Natural killer cell treated with Interleukin-12 subunit alpha and Interleukin-12 subunit beta and Interleukin-15 and Interleukin-18, amount 100 ng/mL, for 72 hours (primary cell): ENCODE measurements around the gene P2RY8. TPM values are rescaled to one million over a fixed set of nuclear protein-coding genes. Genes with fewer than 3 reads are reported as not detected.
A peak's percentile ranks its signal among the peaks of the same experiment; 100 is the strongest.

ENCODE experiments used
- ATAC-seq, 2 donors: fragments of 150-1000 bp; cut with Tn5 transposase in 1 of 2; sonication (Bioruptor Pico), chemical (Tn5 transposase) in 1 of 2; 2 replicates each; pipeline ENCODE4 v1.10.0; 2021
- DNase-seq: peaks from one replicate; pipeline ENCODE4 v3.0.0; 2022; ENCODE audit warnings: low spot score
- H3K27ac Mint-ChIP-seq, 2 donors: 1 replicate in 1 of 2; 2 replicates in 1 of 2; pipeline ENCODE4 v1.8.0; 2022; ENCODE audit warnings: mixed read lengths in 2 of 2, mild to moderate bottlenecking in 1 of 2, moderate library complexity in 1 of 2
- H3K27me3 Mint-ChIP-seq, 2 donors: 1 replicate in 1 of 2; 2 replicates in 1 of 2; pipeline ENCODE4 v1.8.0; 2022; ENCODE audit warnings: mixed read lengths in 2 of 2
- H3K36me3 Mint-ChIP-seq: one replicate; pipeline ENCODE4 v1.8.0; 2022; ENCODE audit warnings: mixed read lengths
- H3K4me1 Mint-ChIP-seq, 2 donors: 1 replicate in 1 of 2; 2 replicates in 1 of 2; pipeline ENCODE4 v1.8.0; 2022; ENCODE audit warnings: low read depth in 2 of 2, mixed read lengths in 2 of 2, mild to moderate bottlenecking in 1 of 2
- H3K4me3 Mint-ChIP-seq: one replicate; pipeline ENCODE4 v1.8.0; 2022; ENCODE audit warnings: mixed read lengths
- H3K9me3 Mint-ChIP-seq: 2 replicates; pipeline ENCODE4 v1.8.0; 2022; ENCODE audit warnings: mixed read lengths
- total RNA-seq, 2 donors: library from RNA; stranded (reverse); gene quantifications; one replicate each; pipeline ENCODE4 v1.2.3, GENCODE V29; 2022

Gene P2RY8
- total RNA-seq, 2 donors from 2014 or later: 19.5 to 59.1 TPM

DNA sequence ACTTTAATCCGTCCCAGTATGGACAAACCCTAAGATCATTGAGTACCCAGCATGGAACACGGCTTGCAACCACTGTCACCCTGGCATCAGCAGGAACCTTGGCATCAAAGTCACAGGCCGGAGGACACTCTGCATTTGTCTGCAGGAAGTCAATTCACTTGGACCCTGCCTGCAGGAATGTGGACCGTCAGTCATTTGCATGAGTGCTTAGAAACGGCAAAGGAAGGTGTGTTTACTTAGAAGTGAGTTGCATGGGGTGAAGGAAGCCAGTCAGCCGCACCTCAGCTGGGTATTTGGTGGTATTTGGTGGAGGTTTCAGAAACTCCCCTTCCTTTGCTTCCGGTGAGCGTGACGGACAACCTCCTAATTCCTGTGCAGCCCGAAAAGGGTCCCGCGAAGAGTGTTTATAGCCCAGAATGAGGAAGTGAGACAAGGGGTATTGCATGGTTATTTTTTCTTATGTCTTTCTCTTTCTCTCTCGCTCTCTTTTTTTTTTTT lies 15.5 kb downstream of the P2RY8 start:
- Mint-ChIP-seq H3K27ac (peak overlapping the region; percentile 77 to 83), H3K4me3 (peak overlapping the region; percentile 79), H3K36me3 (peaks cover 25% of the 10 kb centered on the region), H3K4me1 (peaks cover 47 to 48% of the 10 kb centered on the region in 2 donors), H3K27me3 (no peaks in the 10 kb centered on the region), H3K9me3 (no peaks in the 10 kb centered on the region)
- ATAC-seq: peak; percentile 93 to 94
- DNase-seq: peak; percentile 77

DNA sequence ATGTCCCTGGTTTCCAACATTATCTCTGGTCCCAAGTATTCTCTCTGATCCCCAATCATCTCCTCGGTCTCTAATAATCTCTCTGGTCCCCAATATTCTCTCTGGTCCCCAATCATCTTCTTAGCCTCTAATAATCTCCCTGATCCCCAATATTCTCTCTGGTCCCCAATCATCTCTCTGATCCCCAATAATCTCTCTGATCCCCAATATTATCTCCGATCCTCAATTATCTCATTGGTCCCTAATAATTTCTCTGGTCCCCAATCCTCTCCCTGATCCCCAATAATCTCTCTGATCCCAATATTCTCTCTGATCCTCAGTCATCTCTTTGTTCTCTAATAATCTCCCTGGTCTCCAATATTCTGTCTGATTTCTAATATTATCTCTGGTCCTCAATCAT lies 16.6 kb downstream of the P2RY8 start:
- peaks cover 25% of the 10 kb centered on the region for H3K36me3 Mint-ChIP-seq
- no peaks in the 10 kb centered on the region for H3K9me3 Mint-ChIP-seq
- peak overlapping the region; percentile 77 to 83 for H3K27ac Mint-ChIP-seq
- ATAC-seq (no peak), DNase-seq (no peak)
- no peaks in the 10 kb centered on the region for H3K27me3 Mint-ChIP-seq
- H3K4me3 Mint-ChIP-seq: peak overlapping the region; percentile 25
- H3K4me1 Mint-ChIP-seq: peaks cover 50% of the 10 kb centered on the region in 2 donors

DNA sequence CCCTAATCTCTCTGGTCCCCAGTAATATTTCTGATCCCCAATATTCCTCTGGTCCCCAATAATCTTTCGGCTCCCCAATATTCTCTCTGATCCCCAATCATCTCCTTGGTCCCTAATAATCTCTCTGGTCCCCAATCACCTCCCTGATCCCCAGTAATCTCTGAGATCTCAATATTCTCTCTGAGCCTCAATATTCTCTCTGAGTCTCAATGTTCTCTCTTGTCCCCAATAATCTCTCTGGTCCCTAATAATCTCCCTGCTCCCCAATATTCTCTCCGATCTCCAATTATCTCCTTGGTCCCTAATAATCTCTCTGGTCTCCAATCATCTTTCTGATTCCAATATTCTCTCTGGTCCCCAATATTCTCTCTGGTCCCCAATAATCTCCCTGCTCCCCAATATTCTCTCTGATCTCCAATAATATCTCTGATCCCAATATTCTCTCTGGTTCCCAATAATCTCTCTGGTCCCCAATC lies 17.9 kb downstream of the P2RY8 start:
- peak overlapping the region; percentile 77 to 83 for H3K27ac Mint-ChIP-seq
- no peaks in the 10 kb centered on the region for H3K9me3 Mint-ChIP-seq
- H3K4me3 Mint-ChIP-seq: peak overlapping the region; percentile 11
- DNase-seq: no peak
- H3K36me3 Mint-ChIP-seq: peaks cover 25% of the 10 kb centered on the region
- H3K27me3 Mint-ChIP-seq: no peaks in the 10 kb centered on the region
- peaks cover 50% of the 10 kb centered on the region in 2 donors for H3K4me1 Mint-ChIP-seq
- no peak for ATAC-seq

DNA sequence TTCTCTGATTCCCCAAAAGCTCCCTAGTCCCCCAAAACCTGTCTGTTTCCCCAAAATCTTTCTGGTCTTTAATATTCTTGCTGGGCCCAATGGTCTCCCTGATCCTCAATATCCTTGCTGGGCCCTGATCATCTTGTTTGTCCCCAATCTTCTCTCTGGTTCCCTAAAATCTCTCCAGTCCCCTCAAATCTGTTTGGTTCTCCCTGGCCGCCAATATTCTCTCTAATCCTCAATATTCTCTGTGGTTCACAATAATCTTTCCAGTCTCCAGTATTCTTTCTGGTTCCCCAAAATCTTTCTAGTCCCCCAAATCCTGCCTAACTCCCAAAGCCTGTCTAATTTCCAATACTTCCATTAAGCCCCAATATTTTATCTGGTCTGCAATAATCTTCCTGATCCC lies 18.5 kb downstream of the P2RY8 start:
- peak overlapping the region; percentile 11 for H3K4me3 Mint-ChIP-seq
- no peaks in the 10 kb centered on the region for H3K9me3 Mint-ChIP-seq
- peaks cover 50% of the 10 kb centered on the region in 2 donors for H3K4me1 Mint-ChIP-seq
- ATAC-seq (no peak), DNase-seq (no peak)
- peaks cover 30% of the 10 kb centered on the region for H3K36me3 Mint-ChIP-seq
- H3K27me3 Mint-ChIP-seq: no peaks in the 10 kb centered on the region
- H3K27ac Mint-ChIP-seq: peak overlapping the region; percentile 77 to 83

DNA sequence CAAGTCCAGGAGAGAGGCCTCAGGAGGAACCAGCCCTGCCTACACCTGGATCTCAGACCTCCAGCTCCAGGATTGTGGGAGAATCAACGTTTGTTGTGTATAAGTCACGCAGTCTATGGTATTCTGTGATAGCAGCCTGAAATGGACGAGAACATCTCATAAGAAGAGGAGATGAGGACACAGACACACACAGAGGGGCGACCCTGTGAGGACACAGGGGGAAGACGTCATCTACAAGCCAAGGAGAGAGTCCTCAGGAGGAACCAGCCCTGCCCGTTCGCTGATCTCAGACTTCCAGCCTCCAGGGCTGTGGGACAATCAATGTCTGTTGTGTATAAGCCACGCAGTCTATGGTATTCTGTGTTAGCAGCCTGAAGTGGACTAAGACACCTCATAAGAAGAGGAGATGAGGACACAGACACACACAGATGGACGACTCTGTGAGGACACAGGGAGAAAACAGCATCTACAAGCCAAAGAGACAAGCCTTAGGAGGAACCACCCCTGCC lies 20.3 kb downstream of the P2RY8 start:
- no peak for ATAC-seq
- H3K4me3 Mint-ChIP-seq: no peak overlapping the region
- H3K27ac Mint-ChIP-seq: peak overlapping the region; percentile 40 to 43
- peaks cover 45 to 46% of the 10 kb centered on the region in 2 donors for H3K4me1 Mint-ChIP-seq
- no peak for DNase-seq
- peaks cover 39% of the 10 kb centered on the region for H3K36me3 Mint-ChIP-seq
- H3K27me3 Mint-ChIP-seq: no peaks in the 10 kb centered on the region
- H3K9me3 Mint-ChIP-seq: no peaks in the 10 kb centered on the region

DNA sequence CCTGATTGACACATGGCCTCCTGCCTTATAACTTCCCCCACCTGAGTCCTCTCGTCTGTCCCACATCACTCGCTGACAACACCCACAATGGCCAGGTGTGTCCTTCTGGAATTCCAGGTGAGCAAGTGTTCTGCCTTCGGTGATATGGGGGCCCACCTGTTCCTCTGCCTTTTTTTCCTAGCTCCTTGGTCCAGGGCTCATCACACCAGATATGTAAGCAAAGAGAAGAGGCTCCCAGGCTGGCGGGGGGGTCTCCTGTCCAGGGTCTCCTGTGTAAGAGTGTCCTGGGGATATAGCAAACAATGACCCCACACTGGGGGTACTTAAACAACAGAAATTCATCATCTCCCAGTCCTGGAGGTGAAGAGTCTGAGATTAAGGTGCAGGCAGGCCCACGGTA lies 25.2 kb downstream of the P2RY8 start:
- no peak for DNase-seq
- Mint-ChIP-seq H3K9me3 (no peaks in the 10 kb centered on the region), H3K4me3 (no peak overlapping the region), H3K4me1 (peaks cover 12 to 20% of the 10 kb centered on the region in 2 donors), H3K27ac (peak overlapping the region in 1 of 2 donors; percentile 34), H3K27me3 (no peaks in the 10 kb centered on the region), H3K36me3 (peaks cover 18% of the 10 kb centered on the region)
- ATAC-seq: no peak

DNA sequence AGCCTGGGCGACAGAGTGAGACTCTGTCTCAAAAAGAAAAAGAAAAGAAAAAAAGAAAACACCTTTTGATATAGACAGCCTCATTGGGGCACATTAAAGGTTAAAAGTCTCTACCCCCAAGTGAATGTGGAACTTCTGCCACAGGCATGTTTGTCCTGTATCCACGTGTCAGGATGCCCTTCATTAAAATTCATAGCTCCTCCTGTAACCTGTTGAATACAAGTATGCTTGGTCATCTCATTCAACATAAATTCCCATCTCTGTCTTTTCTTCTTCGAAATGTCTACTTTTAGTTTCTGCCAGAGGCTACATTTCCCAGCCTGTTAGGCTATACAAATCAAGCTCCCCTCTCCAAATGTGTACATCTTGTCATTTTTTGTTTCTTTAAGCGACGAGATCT lies 25.8 kb downstream of the P2RY8 start:
- Mint-ChIP-seq H3K27me3 (no peaks in the 10 kb centered on the region), H3K36me3 (peaks cover 18% of the 10 kb centered on the region), H3K4me1 (peaks cover 6 to 14% of the 10 kb centered on the region in 2 donors), H3K27ac (peak overlapping the region in 1 of 2 donors; percentile 34), H3K9me3 (no peaks in the 10 kb centered on the region), H3K4me3 (no peak overlapping the region)
- DNase-seq: no peak
- no peak for ATAC-seq

DNA sequence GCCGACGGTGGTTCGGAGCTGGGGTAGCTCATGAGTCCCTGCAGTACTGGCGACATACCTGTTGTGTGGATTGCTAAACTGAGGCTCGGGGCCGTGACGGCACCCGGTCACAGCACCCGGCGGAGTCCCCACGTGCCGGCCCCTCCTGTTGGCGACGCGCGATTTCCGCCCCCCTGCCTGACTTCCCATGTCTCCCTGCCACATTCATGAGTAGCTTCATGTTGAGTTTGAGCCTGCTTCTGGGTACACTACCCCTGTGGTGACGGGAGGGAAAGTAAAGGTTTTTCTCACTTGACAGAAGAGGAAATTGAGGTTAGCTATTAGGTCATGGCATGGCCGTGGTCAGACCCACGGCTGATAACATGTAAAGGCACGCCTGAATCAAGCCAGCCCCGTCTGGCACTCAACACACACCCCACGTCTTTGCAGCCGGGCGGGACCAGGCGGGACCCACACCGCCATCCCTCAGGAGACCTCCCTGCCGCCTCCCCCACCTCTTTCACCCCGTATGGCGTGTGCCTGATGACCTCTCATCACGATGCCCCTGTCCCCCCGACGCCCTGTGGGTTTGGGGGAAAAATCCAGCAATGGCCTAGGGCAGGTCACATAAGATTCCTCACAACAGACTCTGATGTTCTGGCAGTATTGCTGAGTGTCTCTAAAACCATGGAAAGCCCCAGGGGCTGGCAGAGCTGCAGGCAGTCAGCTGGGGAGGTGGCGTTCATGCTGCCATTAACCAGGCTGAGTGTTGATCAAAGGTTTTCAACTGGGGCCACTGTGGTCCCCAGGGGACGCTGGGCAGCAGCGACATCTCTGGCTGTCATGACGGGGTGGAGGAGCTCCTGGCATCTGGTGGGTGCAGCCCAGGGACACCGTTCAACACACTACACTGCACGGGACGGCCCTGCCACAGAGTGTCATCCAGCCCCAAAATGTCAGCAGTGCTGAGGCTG lies 29.2 kb downstream of the P2RY8 start:
- Mint-ChIP-seq H3K27me3 (no peaks in the 10 kb centered on the region), H3K4me3 (no peak overlapping the region), H3K27ac (no peak overlapping the region), H3K4me1 (peaks cover 19 to 20% of the 10 kb centered on the region in 2 donors), H3K9me3 (no peaks in the 10 kb centered on the region), H3K36me3 (peaks cover 5% of the 10 kb centered on the region)
- peak; percentile 82 for DNase-seq
- ATAC-seq: peak; percentile 92 to 93

DNA sequence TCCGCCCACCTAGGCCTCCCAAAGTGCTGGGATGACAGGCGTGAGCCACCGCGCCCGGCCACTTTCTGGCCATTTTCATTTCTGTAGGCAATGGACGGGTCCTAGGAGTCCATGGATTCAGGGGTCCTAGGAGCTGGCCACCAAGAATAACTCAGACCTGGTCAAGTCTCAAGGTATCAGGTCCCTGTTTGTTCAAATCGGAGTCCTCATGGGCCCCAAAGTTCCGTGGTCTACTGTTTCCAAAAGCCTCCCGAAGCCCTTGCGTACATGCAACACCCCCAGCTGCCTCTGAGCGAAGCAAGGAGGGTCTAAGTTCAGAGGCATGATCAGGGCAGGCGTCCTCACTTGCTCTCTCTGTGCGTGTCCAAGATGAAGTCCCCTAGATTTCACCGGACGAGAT lies 30.1 kb downstream of the P2RY8 start:
- Mint-ChIP-seq H3K4me1 (peaks cover 24 to 29% of the 10 kb centered on the region in 2 donors), H3K9me3 (no peaks in the 10 kb centered on the region), H3K36me3 (peaks cover 5% of the 10 kb centered on the region), H3K4me3 (no peak overlapping the region), H3K27ac (no peak overlapping the region), H3K27me3 (no peaks in the 10 kb centered on the region)
- ATAC-seq: no peak
- no peak for DNase-seq

DNA sequence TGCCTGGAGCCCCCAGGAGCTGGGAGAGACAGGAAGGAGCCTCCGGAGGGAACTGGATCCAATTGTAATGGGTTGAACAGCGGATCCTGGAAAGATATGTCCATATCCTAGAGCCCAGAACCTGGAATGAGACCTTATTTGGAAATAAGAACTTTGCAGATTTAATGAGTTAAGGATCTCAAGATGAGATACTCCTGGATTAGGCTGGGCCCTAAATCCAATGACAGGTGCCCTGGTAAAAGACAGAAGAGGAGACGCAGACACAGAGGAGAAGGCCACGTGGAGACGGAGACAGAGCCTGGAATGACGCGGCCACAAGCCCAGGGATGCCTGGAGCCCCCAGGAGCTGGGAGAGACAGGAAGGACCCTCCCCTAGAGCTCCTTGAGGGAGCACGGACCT lies 34.1 kb downstream of the P2RY8 start:
- Mint-ChIP-seq H3K4me1 (peaks cover 23 to 26% of the 10 kb centered on the region in 2 donors), H3K4me3 (no peak overlapping the region), H3K36me3 (no peaks in the 10 kb centered on the region), H3K9me3 (no peaks in the 10 kb centered on the region), H3K27me3 (no peaks in the 10 kb centered on the region), H3K27ac (peak overlapping the region; percentile 80 to 82)
- DNase-seq (no peak), ATAC-seq (no peak)

DNA sequence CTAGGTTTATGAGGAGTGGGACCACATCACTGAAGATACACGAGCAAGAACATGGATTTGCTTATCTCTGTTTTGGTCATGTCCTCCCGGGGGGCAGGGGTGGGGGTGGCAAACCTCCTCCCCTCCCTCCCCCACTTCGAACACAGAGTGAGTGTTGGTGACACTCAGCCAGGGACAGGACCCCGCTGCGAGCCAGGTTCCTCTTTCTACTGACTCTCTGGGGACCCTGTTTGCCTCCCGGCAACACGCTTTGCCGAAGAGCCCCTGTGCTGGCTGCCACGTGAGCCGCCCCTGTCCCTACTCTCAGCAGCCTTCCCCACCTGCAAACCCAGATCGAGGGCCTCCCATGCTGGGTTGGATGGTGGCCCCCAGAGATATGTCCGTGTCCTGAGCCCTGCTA lies 34.7 kb downstream of the P2RY8 start:
- no peaks in the 10 kb centered on the region for H3K9me3 Mint-ChIP-seq
- H3K27me3 Mint-ChIP-seq: no peaks in the 10 kb centered on the region
- no peak for ATAC-seq
- H3K4me3 Mint-ChIP-seq: peak overlapping the region; percentile 39
- no peak for DNase-seq
- H3K27ac Mint-ChIP-seq: peak overlapping the region; percentile 80 to 82
- no peaks in the 10 kb centered on the region for H3K36me3 Mint-ChIP-seq
- H3K4me1 Mint-ChIP-seq: peaks cover 23% of the 10 kb centered on the region in 2 donors

DNA sequence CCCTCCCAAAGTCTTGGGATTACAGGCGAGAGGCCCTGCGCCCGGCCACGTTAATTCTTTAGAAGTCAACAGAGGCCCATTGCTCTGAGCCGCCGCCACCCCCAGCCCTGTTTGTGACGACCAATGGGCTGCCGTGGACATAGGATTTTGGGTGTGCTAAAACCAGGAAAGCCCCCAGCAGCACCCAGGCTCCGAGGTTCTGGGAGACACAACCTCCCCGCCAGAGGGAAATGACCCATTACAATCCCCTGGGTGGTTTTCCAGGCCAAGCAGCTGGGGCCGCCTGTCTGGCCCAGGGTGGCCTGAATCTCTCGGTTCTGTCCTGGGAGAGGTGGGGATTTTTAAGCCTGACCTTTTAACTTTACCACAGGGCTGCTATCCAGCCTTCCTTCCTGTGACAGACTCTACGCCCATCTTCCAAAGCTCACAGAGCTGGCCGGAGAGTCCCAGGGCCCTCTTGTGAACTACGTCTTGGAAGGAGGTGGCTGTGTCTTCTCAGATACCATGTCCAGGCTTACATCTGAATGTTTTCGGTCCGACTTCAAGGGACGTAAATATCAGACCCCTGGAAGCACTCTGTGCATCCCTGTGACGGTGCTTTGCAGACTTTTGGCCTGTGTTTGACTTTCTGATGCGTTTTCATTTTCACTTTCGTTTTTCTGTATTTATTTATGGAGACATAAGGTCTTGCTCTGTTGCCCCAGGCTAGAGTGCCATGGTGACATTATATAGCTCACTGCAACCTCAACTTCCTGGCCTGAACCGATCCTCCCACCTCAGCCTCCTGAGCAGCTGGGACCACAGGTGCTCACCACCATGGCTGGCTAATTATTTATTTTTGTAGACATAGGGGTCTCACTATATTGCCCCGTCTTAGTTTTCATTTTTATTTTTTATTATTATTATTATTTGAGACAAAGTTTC lies 36.0 kb downstream of the P2RY8 start:
- peak overlapping the region; percentile 80 to 91 for H3K27ac Mint-ChIP-seq
- DNase-seq: no peak
- no peaks in the 10 kb centered on the region for H3K9me3 Mint-ChIP-seq
- ATAC-seq: peak; percentile 88 to 90
- peak overlapping the region; percentile 81 for H3K4me3 Mint-ChIP-seq
- H3K4me1 Mint-ChIP-seq: peaks cover 23 to 29% of the 10 kb centered on the region in 2 donors
- no peaks in the 10 kb centered on the region for H3K27me3 Mint-ChIP-seq
- no peaks in the 10 kb centered on the region for H3K36me3 Mint-ChIP-seq

DNA sequence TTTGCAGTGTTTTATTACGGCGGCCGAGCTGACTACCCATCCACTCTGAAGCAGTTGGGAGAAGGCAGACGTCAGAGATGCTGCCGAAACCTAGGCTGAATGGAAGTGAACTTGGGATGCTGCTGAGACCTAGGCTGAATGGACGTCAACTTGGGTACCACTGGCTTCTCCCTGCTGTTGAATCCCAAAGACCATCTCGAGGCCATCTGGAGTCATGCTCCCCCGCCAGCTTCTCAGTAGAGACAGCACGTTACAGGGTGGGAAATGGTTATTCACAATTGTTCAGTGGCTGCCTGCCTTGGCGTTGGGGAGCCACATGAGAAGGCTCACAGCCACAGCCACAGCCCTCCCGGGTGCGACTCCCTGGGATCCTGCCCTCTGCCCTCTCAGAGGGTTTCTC lies 40.9 kb downstream of the P2RY8 start:
- DNase-seq: no peak
- Mint-ChIP-seq H3K9me3 (peaks cover 6% of the 10 kb centered on the region), H3K36me3 (peaks cover 8% of the 10 kb centered on the region)

More for the DNA sequence above, 40.9 kb downstream of the P2RY8 start:
- Mint-ChIP-seq H3K4me3 (no peak overlapping the region), H3K27me3 (no peaks in the 10 kb centered on the region), H3K27ac (peak overlapping the region; percentile 43 to 66), H3K4me1 (peaks cover 15 to 35% of the 10 kb centered on the region in 2 donors)
- ATAC-seq: no peak
